ENCODE measurements around the gene RETREG2.

The RETREG2 gene

GRCh38 chr2:219131744-219132143, 46.3 kb upstream of the RETREG2 start:
- no peak for DNase-seq
- Histone ChIP-seq H4K91ac (ENCODE audit: low read depth, low read length) (no peak overlapping the region), H3K79me1 (ENCODE audit: low read length) (no peaks in the 10 kb centered on the region), H2AFZ (ENCODE audit: insufficient read depth, low read length, poor library complexity) (no peak overlapping the region), H2AK5ac (ENCODE audit: low read length) (no peak overlapping the region), H3K23ac (ENCODE audit: low read length) (no peak overlapping the region), H3K4me1 (ENCODE audit: control insufficient read depth in 1 of 2, insufficient read depth in 2 of 2, low read length in 2 of 2) (peaks cover 0 to under 1% of the 10 kb centered on the region in 2 experiments), H3K79me2 (ENCODE audit: control insufficient read depth, insufficient read depth, low read length, poor library complexity) (no peaks in the 10 kb centered on the region), H4K12ac (ENCODE audit: low read depth, low read length) (no peak overlapping the region), H3K4me3 (ENCODE audit: low read depth, low read length) (no peak overlapping the region), H2BK5ac (ENCODE audit: low read depth, low read length, poor library complexity) (no peak overlapping the region), H4K8ac (ENCODE audit: low read depth, low read length) (no peak overlapping the region), H3K14ac (ENCODE audit: low read length) (no peak overlapping the region), H3K27ac (ENCODE audit: low read depth, low read length) (no peak overlapping the region), H3K9me3 (ENCODE audit: insufficient read depth, low read depth, low read length) (no peaks in the 10 kb centered on the region), H3K27me3 (ENCODE audit: insufficient read depth, low read length) (no peaks in the 10 kb centered on the region), H2BK120ac (ENCODE audit: insufficient read depth, low read length, poor library complexity) (no peak overlapping the region), H3K4ac (ENCODE audit: low read depth, low read length) (no peak overlapping the region), H3K36me3 (ENCODE audit: control insufficient read depth in 1 of 2, insufficient read depth in 2 of 2, low read length in 2 of 2) (no peaks in the 10 kb centered on the region), H3K9ac (ENCODE audit: low read length) (no peak overlapping the region), H3K4me2 (ENCODE audit: low read length) (no peak overlapping the region), H2BK12ac (ENCODE audit: low read length) (no peak overlapping the region), H3K18ac (ENCODE audit: low read length) (no peak overlapping the region)
- WGBS (ENCODE audit: extremely low coverage, insufficient coverage, insufficient read length) = no CpG with 5 or more reads among the region's 4 CpGs

GRCh38 chr2:219133976-219134375, 44.1 kb upstream of the RETREG2 start:
- H4K8ac ChIP-seq (ENCODE audit: low read depth, low read length) = no peak overlapping the region
- no peak overlapping the region for H3K4me3 ChIP-seq (ENCODE audit: low read depth, low read length)
- H2BK12ac ChIP-seq (ENCODE audit: low read length) = no peak overlapping the region
- H3K4me2 ChIP-seq (ENCODE audit: low read length) = no peak overlapping the region
- H2AK5ac ChIP-seq (ENCODE audit: low read length) = no peak overlapping the region
- no peaks in the 10 kb centered on the region for H3K79me1 ChIP-seq (ENCODE audit: low read length)
- 100% methylated on average over 1 of the region's 4 CpGs for WGBS (ENCODE audit: extremely low coverage, insufficient coverage, insufficient read length)
- H3K4me1 ChIP-seq (ENCODE audit: control insufficient read depth in 1 of 2, insufficient read depth in 2 of 2, low read length in 2 of 2) = no peaks in the 10 kb centered on the region
- H3K4ac ChIP-seq (ENCODE audit: low read depth, low read length) = no peak overlapping the region
- no peaks in the 10 kb centered on the region for H3K36me3 ChIP-seq (ENCODE audit: control insufficient read depth in 1 of 2, insufficient read depth in 2 of 2, low read length in 2 of 2)
- no peak overlapping the region for H2BK5ac ChIP-seq (ENCODE audit: low read depth, low read length, poor library complexity)
- H4K12ac ChIP-seq (ENCODE audit: low read depth, low read length) = no peak overlapping the region
- H3K9me3 ChIP-seq (ENCODE audit: insufficient read depth, low read depth, low read length) = no peaks in the 10 kb centered on the region
- H3K9ac ChIP-seq (ENCODE audit: low read length) = no peak overlapping the region
- DNase-seq = no peak
- H4K91ac ChIP-seq (ENCODE audit: low read depth, low read length) = no peak overlapping the region
- H3K79me2 ChIP-seq (ENCODE audit: control insufficient read depth, insufficient read depth, low read length, poor library complexity) = no peaks in the 10 kb centered on the region
- H2BK120ac ChIP-seq (ENCODE audit: insufficient read depth, low read length, poor library complexity) = no peak overlapping the region
- H3K27ac ChIP-seq (ENCODE audit: low read depth, low read length) = no peak overlapping the region
- no peak overlapping the region for H3K23ac ChIP-seq (ENCODE audit: low read length)
- no peak overlapping the region for H2AFZ ChIP-seq (ENCODE audit: insufficient read depth, low read length, poor library complexity)
- H3K27me3 ChIP-seq (ENCODE audit: insufficient read depth, low read length) = no peaks in the 10 kb centered on the region
- H3K14ac ChIP-seq (ENCODE audit: low read length) = no peak overlapping the region
- no peak overlapping the region for H3K18ac ChIP-seq (ENCODE audit: low read length)

GRCh38 chr2:219140722-219141121, 37.4 kb upstream of the RETREG2 start:
- Histone ChIP-seq H2BK5ac (ENCODE audit: low read depth, low read length, poor library complexity) (no peak overlapping the region), H3K4me1 (ENCODE audit: control insufficient read depth in 1 of 2, insufficient read depth in 2 of 2, low read length in 2 of 2) (peaks cover 0 to 5% of the 10 kb centered on the region in 2 experiments), H3K4me3 (ENCODE audit: low read depth, low read length) (no peak overlapping the region), H4K91ac (ENCODE audit: low read depth, low read length) (no peak overlapping the region), H3K27me3 (ENCODE audit: insufficient read depth, low read length) (no peaks in the 10 kb centered on the region), H3K79me2 (ENCODE audit: control insufficient read depth, insufficient read depth, low read length, poor library complexity) (no peaks in the 10 kb centered on the region), H2AFZ (ENCODE audit: insufficient read depth, low read length, poor library complexity) (no peak overlapping the region), H3K36me3 (ENCODE audit: control insufficient read depth in 1 of 2, insufficient read depth in 2 of 2, low read length in 2 of 2) (peaks cover 0 to 3% of the 10 kb centered on the region in 2 experiments), H3K23ac (ENCODE audit: low read length) (no peak overlapping the region), H4K12ac (ENCODE audit: low read depth, low read length) (no peak overlapping the region), H2AK5ac (ENCODE audit: low read length) (no peak overlapping the region), H3K18ac (ENCODE audit: low read length) (no peak overlapping the region), H3K4me2 (ENCODE audit: low read length) (no peak overlapping the region), H2BK12ac (ENCODE audit: low read length) (no peak overlapping the region), H3K14ac (ENCODE audit: low read length) (no peak overlapping the region), H3K27ac (ENCODE audit: low read depth, low read length) (no peak overlapping the region), H3K9ac (ENCODE audit: low read length) (no peak overlapping the region), H2BK120ac (ENCODE audit: insufficient read depth, low read length, poor library complexity) (no peak overlapping the region), H3K4ac (ENCODE audit: low read depth, low read length) (no peak overlapping the region), H3K79me1 (ENCODE audit: low read length) (no peaks in the 10 kb centered on the region), H3K9me3 (ENCODE audit: insufficient read depth, low read depth, low read length) (no peaks in the 10 kb centered on the region), H4K8ac (ENCODE audit: low read depth, low read length) (no peak overlapping the region)
- no CpG with 5 or more reads among the region's 3 CpGs for WGBS (ENCODE audit: extremely low coverage, insufficient coverage, insufficient read length)
- DNase-seq = no peak

GRCh38 chr2:219142329-219142728, 35.7 kb upstream of the RETREG2 start:
- no peaks in the 10 kb centered on the region for H3K79me2 ChIP-seq (ENCODE audit: control insufficient read depth, insufficient read depth, low read length, poor library complexity)
- WGBS (ENCODE audit: extremely low coverage, insufficient coverage, insufficient read length) = no CpG with 5 or more reads among the region's 6 CpGs
- no peak overlapping the region for H3K9ac ChIP-seq (ENCODE audit: low read length)
- H4K91ac ChIP-seq (ENCODE audit: low read depth, low read length) = no peak overlapping the region
- H3K27me3 ChIP-seq (ENCODE audit: insufficient read depth, low read length) = no peaks in the 10 kb centered on the region
- no peak overlapping the region for H3K4me2 ChIP-seq (ENCODE audit: low read length)
- no peak for DNase-seq
- no peak overlapping the region for H4K8ac ChIP-seq (ENCODE audit: low read depth, low read length)
- H2AK5ac ChIP-seq (ENCODE audit: low read length) = no peak overlapping the region
- H3K4ac ChIP-seq (ENCODE audit: low read depth, low read length) = no peak overlapping the region
- H3K14ac ChIP-seq (ENCODE audit: low read length) = no peak overlapping the region
- H2BK120ac ChIP-seq (ENCODE audit: insufficient read depth, low read length, poor library complexity) = no peak overlapping the region
- H3K4me3 ChIP-seq (ENCODE audit: low read depth, low read length) = no peak overlapping the region
- no peak overlapping the region for H2BK5ac ChIP-seq (ENCODE audit: low read depth, low read length, poor library complexity)
- H4K12ac ChIP-seq (ENCODE audit: low read depth, low read length) = no peak overlapping the region
- H3K18ac ChIP-seq (ENCODE audit: low read length) = no peak overlapping the region
- H3K23ac ChIP-seq (ENCODE audit: low read length) = no peak overlapping the region
- peaks cover 0 to 7% of the 10 kb centered on the region in 2 experiments for H3K36me3 ChIP-seq (ENCODE audit: control insufficient read depth in 1 of 2, insufficient read depth in 2 of 2, low read length in 2 of 2)
- H2AFZ ChIP-seq (ENCODE audit: insufficient read depth, low read length, poor library complexity) = no peak overlapping the region
- H2BK12ac ChIP-seq (ENCODE audit: low read length) = no peak overlapping the region
- H3K79me1 ChIP-seq (ENCODE audit: low read length) = no peaks in the 10 kb centered on the region
- peaks cover 0 to 5% of the 10 kb centered on the region in 2 experiments for H3K4me1 ChIP-seq (ENCODE audit: control insufficient read depth in 1 of 2, insufficient read depth in 2 of 2, low read length in 2 of 2)
- H3K27ac ChIP-seq (ENCODE audit: low read depth, low read length) = no peak overlapping the region
- no peaks in the 10 kb centered on the region for H3K9me3 ChIP-seq (ENCODE audit: insufficient read depth, low read depth, low read length)
